CD4-positive, alpha-beta T cell treated with Interleukin-6 for 4 hours (primary cell): ENCODE measurements around the gene SLC8A3.
A peak's percentile ranks its signal among the peaks of the same experiment; 100 is the strongest.

Experiments used
- DNase-seq: peaks from one replicate; pipeline ENCODE4 v3.0.0-alpha.2; 2020; ENCODE audit warnings: mixed read lengths

Gene SLC8A3

DNA sequence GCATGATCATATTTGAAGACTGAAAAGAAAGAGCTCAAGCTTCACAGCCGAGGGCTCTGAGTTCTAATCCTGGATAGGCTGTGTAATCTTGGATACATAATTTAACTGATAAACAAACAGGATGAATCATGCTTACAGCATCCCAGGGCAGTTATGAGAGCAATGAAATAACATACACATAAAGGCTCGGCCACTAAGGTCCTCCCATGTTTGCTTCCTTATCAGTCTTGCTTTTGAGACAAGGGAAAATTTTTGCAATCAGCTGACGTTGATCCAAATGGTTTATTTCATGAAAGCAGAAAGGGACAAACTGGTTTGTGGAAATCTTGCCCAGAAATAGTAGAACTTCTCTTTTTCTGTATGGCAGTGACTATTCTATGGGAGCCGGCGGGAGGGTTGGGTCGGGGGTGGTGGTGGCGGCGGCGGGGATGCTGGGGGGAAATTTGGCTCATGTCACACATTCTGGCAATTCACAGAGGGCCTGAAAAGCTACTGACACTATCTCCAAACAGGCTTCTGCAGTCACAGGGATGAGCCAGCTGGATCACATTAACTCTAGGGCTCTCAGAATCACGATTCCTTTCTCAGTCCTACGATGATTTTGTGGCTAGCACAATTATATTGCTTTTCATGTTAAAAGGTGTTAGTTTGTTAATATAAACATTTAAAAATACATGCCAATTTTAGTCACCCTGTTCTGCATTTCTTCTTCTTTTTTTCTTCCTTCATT, 124.5 kb downstream of the SLC8A3 start:
- DNase-seq: no peak

DNA sequence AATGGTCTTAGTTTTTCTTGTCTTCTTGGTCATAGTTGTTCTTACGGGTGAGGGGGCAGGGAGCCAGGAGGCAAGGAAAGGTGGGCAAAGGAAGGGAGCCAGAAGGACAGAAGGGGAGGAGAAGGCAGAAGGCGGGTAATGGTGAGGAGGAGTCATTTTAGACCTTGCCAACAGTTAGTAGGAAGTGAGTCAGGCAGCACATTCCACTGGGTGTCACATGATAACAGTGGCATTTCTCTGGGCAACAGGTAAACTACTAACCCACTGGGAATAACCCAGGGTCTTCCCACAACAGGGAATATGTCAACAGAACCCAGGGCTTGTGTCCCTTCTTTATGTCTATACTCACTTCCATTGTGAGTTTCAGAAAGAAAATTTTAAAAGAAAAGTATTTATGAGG, 127.6 kb downstream of the SLC8A3 start:
- no peak for DNase-seq

DNA sequence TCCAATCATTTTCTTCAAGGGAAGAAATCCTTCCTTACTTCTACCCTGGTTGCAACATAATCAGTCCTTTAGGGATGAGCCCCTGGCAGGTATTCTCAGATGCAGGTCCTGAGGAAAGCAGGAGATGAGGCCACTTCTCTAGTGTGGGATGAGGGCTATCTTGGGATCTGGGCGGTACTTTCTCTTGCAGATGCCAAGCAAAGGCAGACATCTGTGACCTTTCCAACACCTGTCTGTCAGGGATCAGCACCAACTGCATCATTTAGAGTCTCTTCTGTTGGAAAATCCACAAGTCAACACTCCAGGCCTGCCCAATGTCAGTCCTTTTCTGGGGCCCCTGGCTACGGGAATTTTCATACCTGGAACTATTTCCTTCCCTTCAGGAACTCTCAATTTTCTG, 129.2 kb downstream of the SLC8A3 start:
- DNase-seq: no peak

- DNase-seq: no peak
These were observed 131.1 kb downstream of the SLC8A3 start for GRCh38 chr14:70057519-70058136.

DNA sequence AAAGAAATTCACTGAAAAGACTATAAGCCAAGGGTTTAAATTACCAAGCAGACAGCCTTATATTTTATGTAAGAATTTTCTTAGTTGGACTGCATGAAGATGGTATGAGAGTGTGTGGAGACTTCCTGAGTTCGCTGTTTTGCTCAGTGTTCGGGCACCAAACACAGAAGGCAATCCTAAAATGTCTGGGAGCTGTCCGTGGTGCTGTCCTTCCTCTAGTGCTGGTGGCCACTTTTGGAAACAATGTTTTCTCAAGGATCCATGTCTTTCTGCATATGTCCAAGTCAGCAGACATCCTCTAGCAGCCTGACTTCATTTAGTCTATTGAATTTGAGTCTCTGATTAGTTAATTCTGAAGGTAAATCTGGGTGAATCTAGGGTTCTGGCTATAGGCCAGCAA, 135.8 kb downstream of the SLC8A3 start:
- DNase-seq: no peak

DNA sequence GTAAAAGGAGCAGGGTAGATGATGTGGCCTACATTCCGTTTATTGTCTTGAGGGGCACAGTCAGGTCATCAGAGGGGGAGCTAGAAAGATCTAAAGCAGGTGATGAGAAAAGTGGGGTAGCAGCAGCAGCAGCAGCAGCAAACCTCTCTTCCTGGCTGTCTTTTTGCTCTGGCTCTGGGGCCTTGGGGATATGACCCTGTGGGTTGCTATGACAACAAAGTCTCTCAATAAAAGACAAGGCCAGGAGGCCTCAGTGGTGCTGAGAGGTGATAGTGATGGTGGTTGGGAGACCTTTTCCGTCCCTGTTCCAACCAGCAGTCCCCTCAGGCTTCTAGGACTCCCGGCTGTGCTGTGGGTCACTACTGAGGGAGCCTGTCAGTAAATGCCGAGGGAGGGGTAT, 138.6 kb downstream of the SLC8A3 start:
- no peak for DNase-seq

DNA sequence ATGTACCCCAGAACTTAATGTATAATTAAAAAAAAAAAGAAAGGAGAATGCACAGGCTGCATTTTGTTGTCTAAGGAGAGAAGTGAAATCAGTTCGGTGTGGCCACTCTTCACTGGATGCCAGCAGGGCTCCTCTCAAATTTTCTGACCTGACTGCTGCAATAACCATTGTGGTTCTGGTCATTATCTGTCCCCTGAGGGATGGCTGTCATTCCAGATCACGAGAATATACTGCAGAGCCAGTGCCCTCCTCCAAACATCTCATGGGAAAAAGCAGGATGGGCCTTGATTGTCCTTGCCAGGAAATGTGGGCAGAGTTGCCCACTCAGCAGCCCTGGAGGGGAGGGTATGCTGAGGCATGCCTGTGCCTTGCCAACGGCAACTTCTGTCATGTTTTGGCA, 139.1 kb downstream of the SLC8A3 start:
- DNase-seq: no peak

- DNase-seq: no peak
These were observed 140.5 kb downstream of the SLC8A3 start for GRCh38 chr14:70048313-70048654.

GRCh38 chr14:70047598-70048312, 141.0 kb downstream of the SLC8A3 start:
- DNase-seq: no peak

GRCh38 chr14:70045844-70046535, 142.8 kb downstream of the SLC8A3 start:
- no peak for DNase-seq

GRCh38 chr14:70045310-70045709, 143.4 kb downstream of the SLC8A3 start:
- no peak for DNase-seq

GRCh38 chr14:70043001-70043400, 145.8 kb downstream of the SLC8A3 start:
- DNase-seq: no peak

DNA sequence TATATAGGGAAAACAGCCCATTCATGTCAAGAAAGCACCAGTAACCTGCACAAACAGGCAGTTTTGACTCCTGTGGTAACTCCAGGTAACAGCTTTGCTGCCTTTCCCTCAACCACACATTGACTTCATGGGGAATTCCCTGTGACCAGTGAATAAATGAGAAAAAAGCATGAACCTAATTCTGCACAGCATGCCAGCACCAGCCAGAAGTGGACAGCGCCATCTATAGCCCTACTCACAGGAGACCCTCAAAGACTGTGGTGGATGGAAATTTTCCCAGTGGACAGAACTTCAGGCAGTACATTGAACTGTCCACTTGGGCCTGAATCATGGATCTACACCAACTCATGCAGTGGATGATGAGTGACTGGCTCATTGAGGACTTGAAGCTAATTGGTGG, 152.1 kb downstream of the SLC8A3 start:
- no peak for DNase-seq

DNA sequence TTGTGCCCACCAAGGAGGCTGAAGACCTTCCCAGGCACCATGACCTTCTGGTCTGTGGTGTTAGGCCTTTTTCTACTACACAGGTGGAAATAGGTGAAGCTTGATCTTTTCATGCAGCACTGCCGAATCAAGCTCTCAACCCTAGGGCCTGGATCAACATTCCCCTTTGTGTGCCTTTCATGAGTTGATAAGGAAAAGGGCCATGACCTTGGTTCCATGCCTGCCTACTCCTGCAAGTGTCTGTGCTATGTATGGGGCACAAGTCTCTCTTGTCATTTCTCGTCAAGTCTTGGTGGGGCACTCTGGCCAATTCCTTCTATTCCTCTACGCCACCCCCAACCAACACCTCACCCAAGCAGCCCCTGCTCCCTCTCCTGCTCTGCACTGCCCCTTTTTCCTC, 154.5 kb downstream of the SLC8A3 start:
- no peak for DNase-seq

GRCh38 chr14:70033561-70033960, 155.2 kb downstream of the SLC8A3 start:
- no peak for DNase-seq

GRCh38 chr14:70033116-70033515, 155.6 kb downstream of the SLC8A3 start:
- no peak for DNase-seq

GRCh38 chr14:70032447-70032846, 156.3 kb downstream of the SLC8A3 start:
- no peak for DNase-seq

GRCh38 chr14:70032016-70032415, 156.7 kb downstream of the SLC8A3 start:
- DNase-seq: no peak

DNA sequence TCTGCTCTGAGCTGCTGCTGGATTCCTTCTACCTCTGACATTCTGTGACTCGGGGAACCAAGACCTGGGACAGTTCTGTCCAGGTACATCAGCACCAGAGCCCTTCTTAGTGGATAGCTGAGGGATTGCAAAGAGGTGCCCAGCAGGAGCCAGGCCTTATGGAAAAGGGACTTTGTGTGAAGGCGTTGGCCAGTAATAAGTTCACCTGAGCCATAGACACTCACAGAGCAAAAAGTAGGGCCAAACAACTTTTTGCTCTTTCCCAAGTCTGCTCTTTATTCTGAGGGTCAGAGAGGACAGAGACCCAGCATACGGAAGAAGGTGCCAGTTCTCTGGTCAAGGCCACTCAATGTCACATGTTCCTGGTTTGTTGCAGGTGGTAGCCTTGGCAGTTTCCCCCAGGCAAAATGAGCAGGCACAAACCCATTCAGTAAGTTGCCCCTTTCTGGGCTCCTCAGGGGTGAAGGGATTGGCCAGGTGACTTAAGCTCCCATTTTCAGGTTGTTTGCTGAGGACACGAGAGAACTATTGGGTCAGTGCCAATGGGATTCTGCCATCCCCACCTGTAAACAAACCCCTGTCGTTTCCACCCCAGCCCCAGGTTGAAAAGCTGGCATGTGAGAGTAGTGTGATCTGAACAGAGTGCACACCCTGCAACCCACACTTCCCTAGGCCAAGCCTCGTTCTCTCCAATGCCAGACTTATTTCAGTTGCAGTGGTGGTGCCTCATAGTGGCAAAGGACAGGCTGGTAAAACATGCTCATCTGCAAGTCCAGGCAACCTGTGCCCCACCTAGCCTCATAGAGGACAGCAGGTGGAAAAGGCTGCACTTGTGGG, 159.2 kb downstream of the SLC8A3 start:
- DNase-seq: no peak

DNA sequence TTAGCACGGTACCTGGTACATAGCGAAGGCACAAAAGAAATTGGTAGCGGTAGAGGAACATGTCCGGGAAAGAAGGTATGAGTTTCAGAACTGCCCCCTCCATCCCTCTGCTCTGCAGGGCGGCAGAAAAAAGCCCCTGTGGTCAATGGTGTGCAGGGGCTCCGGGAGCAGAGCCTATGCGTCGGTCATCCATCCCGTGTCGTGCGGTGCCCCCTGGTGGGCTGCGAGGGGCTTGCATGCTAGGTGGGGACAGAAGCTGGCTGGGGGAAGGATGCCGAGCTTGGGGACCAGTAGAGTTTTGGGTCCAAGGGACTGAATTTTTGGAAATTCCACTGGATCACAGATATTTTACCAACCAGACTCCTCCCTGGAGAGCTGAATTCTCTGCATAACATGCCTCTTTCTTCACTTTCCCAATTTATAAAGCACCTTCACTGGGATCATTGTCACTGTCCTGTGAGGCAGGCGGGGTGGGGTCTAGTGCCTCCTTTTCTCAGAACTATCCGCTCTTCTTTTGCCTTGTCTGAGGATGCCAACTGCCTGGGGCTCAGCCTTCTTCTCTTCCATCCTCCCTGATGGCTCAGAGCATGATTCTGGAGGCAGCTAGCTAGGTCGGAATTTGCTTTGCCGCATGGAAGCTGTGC, 160.8 kb downstream of the SLC8A3 start:
- peak; percentile 54 for DNase-seq

DNA sequence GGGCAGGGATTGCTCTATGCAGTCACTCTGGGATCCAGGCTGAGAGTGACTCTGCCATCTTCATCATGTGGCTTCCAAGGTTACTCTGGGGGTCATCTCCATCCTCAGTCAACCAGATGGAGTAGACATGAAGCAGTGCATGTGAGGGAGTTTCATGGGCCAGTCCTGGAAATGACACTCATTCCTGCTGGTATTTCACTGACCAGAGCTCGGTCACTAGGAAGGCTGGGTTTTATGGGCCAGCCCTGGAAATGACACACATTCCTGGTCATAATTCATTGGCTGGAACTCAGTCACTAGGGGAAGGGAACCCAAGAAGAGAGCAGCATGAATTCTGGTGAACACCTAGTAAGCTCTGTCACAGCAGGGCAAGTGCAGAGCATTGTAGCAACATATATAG, 164.9 kb downstream of the SLC8A3 start:
- no peak for DNase-seq

DNA sequence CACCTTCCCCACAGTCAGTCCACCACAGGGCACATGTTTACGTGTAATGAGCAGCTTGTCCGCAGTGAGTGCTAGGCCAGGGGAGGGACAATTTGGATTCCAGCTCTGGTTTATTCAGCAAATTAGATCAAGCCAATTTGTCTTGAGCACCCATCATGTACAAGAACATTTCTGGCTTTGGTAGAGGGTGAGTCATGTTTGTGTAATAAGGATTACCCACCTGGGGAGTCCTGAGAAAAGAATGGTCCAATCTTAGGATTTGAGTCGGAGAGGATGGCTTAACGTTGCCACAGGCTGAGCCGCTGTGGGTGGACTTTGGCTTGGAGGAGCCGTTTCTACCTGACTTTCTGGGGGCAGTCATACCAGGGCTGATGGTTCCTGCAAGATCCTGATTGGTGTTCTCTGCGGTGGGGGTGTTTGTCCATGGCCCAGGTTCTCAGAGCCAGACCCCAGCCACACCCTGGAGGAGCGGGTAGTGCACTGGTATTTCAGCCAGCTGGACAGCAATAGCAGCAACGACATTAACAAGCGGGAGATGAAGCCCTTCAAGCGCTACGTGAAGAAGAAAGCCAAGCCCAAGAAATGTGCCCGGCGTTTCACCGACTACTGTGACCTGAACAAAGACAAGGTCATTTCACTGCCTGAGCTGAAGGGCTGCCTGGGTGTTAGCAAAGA, 165.8 kb downstream of the SLC8A3 start:
- DNase-seq: no peak
